Activated CD8-positive, alpha-beta memory T cell treated with anti-CD3 and anti-CD28 coated beads for 1 hour (primary cell): ENCODE data around the gene LENEP.

ENCODE experiments used
- DNase-seq, 2 donors: peaks; one replicate each; pipeline ENCODE4 v3.0.0-alpha.2; 2020; ENCODE audit warnings: low read depth in 1 of 2; ENCODE audit errors: extremely low read depth in 1 of 2

LENEP gene, protein sequence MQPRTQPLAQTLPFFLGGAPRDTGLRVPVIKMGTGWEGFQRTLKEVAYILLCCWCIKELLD

DNA sequence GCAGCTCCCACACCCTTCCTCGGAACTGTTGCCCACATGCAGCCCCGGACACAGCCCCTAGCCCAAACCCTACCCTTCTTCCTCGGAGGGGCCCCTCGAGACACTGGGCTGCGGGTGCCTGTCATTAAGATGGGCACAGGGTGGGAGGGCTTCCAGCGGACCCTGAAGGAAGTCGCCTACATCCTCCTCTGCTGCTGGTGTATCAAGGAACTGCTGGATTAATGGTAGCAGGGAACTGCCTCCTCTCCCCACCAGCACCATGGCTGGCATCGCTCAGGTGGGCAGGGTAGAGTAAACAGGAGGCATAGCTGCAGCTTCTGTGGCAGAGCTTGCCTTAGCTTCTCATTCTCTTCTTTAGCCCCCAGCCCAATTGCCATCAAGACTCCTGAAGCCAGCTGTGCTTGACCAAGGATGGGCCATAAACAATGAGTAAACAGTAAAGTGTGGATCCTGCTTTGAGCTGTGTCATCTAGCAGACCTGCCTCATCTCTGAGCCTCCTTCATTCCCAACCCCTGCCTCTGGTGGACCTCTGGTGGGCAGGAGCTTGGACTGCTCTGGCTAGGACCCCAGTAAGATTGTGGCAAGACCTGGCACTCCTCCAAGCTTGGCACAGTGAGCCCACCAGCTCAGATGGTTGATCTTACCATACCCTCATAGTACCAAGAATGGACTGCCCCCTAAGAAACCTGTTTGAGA is at the start of gene LENEP:
Gene LENEP, plus strand, starts transcription at position 15 of the 697 bp plus-strand sequence. Its CDS starts 22 bp downstream, at position 37.
- DNase-seq: no peak

DNA sequence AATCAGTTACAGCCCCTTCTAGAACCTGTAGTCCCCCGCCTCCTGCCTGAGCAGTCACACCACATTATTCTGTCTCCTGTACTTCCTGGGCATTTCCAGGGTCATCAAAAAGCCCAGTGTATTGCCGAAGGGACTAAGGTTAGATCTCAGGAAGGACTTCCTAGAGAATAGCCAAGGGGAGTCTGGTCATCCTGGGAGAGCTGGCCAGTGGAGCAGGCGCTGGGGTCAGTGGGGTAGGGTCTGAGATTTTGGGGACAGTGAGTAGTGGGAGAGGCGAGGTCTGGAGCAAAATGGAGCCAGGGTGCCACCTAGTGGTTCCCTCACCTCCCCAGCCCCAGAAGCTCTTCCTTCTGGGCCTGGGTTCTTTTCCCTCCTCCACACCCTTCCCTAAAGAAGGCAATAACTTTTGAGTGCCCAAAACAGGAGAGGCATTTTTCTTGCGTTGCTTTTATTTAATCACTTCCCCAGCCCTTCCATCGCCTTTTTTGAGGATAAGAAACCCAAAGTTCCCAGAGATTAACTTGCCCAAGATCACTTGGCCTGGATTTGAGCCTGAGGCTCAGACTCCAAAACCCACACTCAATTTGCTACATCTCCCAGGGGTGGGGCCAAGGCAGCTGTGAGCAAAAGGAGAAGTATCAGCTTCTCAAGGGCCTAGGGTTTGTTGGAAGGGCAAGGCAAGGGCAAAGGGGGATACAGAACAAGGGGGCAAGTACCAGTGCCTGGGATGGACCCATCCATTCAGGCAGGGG is 49.6 kb upstream of the LENEP start:
- DNase-seq: no peak

DNA sequence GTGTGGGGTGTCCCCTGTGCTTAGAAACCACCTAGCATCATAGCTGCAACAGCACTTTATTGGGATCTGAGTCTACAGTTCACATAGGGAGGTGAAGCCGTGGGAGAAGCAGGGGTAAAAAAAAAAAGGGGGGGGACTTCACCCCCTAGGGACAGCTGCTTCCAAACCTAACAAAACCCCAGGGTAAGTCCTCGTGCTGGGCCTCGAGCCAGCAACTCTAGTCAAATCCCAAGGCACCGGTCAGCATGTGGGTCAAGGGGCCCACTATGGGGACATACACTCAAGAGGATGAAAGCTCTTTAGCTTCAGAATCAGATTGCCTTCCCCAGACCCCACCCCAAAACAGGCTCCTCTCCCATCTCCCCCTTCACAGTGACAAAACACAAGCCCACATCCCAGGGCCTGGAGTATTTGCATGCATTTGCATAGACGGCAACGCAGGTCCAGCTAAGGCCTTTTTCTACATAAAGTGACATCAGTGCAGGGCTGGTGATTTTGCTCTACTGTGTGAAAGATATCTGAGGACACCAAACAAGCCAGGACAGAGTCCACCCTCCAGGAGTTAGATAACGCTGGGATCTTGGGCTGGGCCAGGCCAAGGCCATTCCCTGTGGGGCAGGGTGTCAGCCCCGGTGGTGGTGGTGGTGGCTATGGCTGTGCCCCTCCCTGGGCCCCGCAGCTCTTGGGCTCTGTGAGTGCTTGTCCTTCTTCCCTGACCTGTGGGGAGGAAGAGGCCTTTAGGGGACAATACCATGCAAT is 48.8 kb upstream of the LENEP start:
- DNase-seq: no peak

DNA sequence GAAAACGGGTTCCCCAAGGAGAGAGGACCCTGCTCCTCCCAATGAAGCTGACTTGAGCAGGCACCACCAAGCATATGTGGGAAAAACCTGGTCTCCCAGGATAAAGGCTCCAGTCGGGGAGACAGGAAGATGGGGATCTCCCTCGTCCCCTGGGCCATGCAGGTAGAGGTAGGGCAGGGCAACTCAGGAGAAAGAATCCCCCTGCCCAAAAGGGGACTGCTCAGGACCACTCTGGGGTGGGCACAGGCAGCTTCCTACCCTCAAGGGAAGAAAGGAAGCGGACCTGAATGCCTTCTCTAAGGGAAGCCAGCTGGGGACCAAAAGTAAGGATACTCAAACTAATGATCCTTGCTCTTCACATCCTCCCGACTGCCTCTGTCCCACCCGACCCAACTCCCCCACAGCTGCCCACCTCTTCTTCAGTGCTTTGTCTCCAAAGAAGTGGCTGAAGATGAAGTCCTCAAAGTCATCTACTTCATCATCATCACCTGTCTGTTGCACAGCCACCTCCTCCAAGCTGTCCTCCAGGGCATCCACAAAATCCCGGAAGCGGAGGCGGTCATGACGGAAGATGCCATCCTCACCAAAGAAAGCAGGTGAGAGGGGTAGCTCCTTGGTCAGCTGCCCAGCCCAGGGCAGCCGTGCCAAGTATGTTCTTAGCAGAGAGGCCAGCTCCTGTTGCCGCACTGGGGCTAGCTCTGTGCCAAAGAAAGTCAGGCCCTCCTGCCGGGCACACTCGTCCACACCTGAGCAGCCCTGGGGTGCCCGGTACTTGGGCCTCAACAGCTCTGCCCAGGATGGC is 48.0 kb upstream of the LENEP start:
- no peak for DNase-seq

DNA sequence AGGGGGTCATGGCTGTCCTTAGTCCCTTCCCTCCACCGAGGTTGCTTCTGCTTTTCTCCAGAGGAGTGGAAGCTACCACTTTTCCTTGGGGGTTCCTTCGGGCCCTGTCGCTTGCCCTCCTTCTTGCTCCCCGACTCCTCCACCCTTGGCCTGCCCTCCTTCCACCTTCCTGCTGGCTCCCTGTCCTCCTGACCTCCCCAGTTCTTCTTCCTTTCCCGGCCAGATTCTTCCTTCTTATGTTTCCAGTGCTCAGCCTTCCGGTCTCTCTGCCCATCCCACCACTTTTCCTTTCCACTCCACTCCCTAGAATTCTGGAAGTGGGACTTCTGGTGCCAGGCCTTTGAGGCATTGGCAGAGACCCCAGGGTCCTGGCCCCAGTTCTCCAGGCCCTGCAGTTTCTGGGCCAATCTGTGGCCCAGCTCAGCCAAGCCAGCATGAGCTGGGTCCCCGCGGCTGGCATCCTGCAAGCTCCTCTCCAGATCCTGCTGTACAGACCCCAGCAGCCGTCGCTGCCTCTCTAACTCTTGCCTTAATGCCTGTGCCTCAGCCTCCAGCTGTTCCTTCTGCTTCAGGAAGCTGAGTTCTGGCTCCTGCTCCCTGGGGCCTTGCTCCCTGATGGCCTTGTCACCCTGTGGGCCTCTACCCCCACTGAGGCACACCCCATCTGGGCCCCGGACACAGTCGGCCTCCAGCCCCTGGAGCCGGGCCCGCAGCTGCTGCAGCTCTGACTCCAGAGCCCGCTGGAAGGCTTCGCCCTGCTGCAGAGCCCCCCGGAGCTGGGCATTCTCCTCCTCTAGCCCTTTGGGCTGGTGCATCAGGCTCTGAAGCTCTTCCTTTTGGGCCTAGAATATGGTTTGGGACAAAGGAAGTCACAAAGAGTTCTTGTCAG is 47.2 kb upstream of the LENEP start:
- no peak for DNase-seq

DNA sequence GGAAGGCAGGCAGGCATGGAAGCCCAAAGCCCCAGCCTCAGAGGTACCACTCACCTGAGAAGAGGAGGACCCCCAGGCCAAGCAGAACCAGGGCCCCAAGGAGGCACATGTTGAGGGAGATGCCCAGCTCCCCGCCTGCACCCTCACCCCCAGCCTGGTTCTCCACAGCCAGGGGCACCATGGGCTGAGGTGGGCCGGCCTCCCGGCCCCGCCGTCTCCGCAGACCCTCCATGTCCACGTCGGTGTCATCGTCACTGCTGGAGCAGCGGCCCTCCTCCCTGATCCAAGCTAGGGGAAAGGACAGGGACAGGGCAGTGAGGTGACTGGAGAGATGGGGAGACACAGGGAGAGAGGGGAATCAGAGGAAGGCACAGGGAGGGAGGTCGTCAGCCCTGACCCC is 45.3 kb upstream of the LENEP start:
- DNase-seq: no peak

DNA sequence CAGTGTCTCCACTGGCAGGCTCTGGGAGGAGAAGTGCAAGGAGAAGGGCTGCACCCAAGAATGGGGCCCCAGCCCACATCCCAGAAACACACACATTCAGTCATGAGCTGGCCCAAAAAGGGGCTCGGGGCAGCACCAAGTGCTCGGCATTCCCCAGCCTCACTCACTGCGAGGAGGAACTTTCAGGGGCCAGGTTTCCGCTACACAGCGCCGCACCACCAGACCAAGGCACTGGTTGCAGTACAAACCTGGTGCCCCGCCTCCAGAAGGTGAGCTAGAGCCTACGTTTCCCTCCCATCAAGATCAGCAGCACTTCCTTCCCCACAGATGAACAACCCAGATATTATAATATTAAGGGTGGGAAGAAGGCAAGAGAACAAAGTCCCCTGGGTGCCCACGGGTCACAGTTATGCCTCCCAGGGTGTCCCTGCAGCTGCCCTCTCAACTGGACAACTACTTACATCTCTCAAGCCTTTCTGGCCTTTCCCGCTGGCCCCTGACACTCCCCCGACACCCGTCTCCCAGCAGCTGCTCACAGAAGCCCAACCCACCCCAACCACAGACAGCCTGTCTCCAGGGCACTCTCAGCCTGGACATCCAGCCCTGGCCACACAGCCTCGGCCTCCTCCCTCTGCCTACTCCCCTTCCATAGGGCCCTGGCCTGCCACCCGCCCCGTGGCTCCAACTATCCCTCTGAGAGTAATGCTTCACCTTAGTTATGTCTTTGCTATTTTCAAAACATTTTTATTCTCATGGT is 41.3 kb upstream of the LENEP start:
- DNase-seq: peak in 1 of 2 donors; percentile 32

DNA sequence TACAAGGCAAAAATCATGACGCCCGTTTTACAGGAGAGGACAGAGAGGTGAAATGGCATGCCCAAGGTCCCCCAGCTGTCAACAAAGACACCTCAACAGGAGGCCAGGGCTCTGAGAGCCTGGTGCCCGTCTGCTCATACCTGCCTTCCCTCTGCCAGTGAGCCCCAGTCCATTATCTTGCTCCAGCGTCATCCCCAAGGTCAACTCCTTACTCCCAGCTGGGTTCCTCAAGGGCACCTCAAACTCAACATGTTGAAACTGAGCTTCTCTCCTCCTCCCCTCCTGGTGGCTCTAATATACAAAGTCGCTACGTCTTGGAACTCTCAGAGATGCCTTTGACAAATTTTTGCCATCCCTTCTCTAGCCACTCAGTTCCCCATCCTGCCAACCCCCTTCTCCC is 40.7 kb upstream of the LENEP start:
- DNase-seq: no peak

DNA sequence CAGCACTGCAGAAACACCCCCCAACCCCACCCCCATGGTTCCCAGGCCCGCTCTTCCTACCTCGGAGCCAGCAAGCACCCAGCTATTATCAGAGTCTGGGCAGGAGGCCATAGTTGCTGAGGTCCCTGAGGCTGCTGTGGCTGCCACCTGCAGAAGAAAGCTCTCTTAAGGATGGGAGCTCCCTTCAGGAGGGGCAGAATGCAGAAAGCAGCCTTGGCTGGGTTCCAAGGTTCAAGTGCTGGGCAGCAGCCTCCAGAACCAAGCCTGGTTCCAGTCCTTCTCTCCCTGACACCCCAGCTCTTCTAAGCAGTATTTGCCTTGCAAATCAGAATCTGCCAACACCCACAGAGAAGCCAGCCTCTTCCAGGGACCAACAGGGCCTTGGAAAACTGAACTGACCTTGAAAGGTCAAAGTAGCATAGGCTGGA is 39.8 kb upstream of the LENEP start:
- no peak for DNase-seq

DNA sequence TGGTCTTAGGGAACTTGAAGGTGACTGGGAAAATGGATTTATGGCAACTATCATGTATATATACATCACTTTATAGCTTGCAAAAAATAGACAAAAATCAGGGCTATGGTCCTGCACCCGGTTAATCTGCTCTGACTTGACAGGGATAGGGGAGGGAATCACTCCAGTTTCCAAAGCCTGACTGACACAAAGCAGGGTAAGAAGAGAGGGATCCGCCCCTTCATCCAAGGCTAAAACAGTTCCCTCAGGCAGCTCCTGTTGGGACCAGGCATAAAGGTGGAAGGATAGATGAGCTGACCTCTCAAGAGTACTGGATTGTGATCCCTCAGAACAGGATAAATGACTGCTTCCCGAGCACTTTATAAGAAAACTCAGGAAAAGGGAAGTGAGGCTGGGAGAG is 38.8 kb upstream of the LENEP start:
- no peak for DNase-seq

DNA sequence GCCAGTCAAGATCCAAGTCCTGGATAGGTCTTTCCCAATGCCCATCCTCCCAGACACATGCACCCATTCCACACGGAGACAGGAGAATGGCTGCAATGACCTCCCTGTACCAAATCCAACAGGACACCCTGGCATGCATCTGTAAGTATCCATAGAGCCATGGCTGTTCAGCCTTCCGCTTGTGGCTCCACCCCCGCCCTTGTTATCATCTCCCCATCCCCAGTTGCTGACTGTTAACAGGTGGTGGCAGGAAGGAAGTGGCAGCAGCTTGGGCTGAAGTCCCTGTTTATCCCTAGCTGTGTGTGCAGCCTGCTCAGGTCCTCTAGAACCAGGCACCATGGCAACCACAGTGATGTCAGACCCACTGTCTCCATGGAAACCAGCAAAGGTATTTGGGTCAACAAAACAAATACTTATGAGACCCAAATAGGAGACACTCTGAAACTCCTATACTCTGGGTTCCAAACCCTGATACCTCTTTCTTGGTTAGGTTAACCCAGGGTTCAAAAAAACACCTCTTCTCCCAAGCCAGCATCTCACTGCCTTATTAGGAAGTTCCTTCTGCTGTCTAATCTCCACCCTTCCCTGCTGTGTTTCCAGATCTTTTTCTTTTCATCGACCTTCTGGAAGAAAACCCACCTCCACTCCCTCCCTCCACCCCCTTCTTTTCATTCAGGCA is 38.2 kb upstream of the LENEP start:
- DNase-seq: peak; percentile 78 to 92

DNA sequence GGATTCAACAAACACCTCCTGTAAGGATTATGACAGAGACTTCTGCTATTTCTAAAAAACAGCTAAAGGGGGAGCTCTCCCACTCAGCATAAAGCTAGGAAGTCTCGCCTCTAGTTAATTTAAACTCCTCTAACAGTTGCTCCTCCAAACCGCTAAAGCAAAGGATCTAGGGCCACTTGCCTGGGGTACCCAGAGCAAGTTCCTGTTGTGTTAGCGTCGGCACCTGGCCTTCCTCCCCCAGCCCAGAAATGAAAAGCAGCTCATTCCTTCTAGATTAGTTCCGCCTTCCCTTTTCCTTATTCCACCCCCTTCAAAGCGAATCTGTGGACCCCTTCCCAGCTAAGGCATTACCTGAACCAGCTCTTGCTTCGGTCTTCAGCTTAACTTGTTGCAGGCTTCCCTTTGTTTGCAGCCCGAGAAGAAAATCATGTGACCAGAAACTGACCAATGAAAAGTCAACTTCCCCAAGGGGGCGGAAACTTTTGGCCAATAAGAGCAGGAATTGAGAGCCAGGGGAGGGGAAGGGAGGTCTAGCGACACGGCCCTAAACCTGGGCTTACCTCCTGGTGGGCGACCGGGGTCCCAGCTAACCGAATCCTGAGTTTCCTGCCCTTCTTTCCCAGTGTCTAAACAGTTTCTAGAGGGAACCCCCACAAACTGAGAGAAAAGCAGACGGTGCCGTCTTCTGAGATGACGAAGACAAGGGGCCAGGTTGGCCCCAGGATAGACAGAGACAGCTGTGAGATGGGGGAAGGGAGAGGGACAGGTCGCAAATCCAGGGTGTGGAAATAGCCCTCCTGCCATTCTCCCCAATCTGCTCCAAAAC is 37.5 kb upstream of the LENEP start, which contains the start of gene PBXIP1:
Gene PBXIP1, minus strand, starts transcription at position 382 of the 826 bp plus-strand sequence. CDS start 2,378 bp downstream, outside the sequence.
- DNase-seq: peak; percentile 47 to 53

DNA sequence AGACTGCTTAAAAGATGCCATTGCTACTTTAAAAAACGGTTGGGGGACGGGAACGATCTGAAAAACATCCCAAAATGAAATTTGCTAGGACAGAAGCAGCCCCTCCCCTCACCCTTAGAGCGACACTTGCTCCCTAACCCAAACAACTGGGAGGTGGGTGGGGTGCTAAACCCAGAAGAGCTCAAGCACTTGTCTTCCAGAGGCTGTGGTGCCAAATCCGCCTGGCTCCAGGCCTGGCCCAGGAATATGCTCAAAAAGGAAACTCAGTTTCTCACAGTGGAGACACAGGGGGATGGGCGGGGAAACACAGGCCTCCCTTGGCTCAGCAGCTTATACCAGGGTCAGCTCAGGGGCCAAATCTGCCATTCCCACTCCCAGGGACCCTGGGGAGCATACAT is 36.8 kb upstream of the LENEP start:
- DNase-seq: no peak

DNA sequence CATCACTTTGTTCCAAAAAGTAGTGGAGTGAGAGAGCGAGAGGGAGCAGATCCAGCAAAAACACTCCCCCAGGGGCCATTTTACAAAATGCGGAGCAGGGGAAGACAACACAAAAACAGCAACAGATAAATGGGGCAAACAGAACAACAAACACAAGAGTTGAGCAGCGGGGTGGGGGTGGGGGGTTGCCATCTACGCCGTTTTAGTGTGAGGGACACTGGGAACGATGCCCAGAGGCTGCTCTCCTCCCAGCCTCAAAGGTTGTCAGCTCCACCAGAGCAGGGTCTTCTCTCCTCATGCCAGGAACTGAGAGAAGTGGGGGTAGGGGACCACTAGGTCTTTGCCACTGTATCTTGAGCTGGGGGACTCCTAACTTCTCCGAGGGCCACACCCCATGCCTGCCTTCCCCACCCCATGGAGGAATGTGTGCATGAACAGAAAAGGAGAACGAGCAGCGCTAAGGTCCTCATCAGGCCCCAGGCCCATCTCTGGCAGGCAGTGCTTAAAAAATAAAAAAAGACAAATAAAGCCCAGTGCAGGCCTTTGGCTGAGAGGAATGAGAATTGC is 36.2 kb upstream of the LENEP start:
- no peak for DNase-seq

DNA sequence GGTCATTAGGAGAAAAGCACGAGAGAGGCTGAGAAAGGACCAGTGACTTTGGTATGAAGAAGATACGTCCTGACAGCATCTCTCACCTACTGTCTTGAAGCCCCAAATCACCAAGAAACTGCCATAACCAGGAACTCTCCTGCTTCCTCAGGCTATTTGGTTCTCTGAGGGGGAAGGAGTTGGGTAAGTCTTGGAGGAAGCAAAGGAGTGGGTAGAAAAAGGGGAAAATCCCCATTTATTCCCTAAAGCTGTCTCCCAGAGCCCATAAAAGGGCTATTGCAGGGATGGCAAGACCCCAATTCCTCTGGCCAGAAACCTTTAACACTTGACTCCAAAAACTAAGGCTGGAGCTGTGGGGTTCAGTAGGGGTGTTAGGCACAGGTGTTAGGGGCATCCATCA is 35.4 kb upstream of the LENEP start:
- DNase-seq: no peak

DNA sequence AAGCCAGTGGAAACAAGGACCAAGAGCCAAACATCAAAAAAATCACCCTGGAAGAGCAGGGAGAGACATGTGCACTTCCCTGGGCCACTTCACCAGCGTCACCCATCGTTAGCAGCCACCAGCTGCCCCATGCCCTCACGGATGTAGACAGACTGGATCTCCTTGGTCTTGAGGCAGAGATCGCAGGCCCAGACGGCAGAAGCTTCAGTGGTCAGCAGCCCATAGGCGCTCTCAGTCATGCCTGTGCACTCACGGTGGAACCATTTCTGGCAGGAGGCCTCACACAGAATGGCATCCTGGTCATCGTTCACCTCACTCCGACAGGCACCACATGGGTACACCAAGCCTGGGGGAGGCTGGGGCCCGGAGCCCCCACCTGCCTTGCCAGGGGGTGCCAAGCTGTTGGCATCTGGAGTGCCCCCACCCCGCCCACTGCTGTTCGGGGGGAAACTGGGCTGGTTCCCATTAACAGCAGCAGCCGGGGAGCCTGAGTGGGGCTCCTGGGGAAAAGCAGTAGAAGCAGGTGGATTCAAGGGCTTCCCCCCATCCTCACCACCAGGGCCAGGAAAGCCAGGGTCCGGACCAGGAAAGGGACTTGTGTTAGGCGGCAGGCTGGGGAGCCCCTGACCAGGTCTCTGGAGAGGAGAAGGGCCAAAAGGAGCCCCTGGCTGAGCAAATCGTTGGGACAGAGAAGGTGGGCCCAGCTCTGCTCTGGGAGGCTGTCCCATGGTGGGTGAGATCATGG is 34.5 kb upstream of the LENEP start:
- no peak for DNase-seq

DNA sequence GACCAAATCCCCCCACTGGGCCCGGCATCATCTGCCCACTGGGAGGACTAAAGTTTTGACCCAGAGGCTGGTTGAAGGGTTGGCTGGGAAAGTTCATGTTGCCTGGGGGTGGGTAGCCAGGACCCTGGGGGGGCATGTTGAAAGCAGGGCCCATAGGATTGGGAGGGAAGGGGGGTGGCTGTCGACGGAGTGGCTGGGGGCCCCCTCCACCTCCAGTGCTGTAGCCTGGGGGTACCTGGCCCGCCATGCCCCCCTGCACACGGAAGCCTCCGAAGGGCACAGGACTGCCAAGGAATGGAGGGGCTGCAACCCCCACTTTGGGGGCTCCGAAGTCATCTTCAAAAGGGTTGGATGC is 34.0 kb upstream of the LENEP start:
- no peak for DNase-seq
